Bone marrow (tissue), 2 donors: ENCODE results near the gene SLC43A2.
"Not testable (repeated sequence)": the region's sequence is repeated elsewhere in the genome, so short reads cannot be mapped to it uniquely, and the experiment has no call there.

Experiments
- DNase-seq, 2 donors: peaks; one replicate each; lab custom pipeline; 2025; lab: John Stamatoyannopoulos, UW

The SLC43A2 gene

DNA sequence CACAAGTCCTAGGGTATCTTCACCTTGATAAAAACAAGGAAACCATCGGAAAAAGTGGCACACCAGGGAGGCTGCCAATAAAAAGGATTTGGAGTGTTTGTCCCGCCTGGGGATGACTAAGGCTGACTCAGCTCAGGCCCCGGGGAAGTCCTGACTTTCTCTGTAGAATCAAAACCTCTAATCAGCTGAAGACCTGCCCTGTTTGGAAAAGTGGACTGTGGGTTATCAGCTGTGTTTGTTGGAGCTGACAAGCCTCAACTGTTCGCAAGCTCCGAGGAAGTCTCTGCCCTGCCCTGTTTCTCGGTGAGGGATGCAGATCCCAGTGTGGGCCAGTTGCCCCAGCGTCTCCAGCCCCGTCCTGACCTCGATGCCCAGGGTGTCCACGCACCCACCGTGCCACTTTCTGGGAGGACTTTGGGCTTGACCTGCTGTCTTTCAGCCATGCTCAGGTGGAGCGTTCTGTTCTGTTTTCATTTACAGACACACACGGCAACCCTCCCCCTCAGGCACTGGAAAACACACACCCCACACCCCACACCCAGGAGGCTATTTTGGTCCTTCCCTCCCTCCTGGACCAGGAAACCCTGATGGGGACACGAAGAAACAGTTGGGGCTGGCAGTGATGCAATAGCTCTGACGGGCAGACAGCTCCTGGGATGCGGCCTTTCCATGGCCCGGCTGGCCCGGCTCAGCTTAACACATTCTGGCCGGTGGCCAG is 38.4 kb downstream of the SLC43A2 start:
- peak; percentile 51 to 68 for DNase-seq

DNA sequence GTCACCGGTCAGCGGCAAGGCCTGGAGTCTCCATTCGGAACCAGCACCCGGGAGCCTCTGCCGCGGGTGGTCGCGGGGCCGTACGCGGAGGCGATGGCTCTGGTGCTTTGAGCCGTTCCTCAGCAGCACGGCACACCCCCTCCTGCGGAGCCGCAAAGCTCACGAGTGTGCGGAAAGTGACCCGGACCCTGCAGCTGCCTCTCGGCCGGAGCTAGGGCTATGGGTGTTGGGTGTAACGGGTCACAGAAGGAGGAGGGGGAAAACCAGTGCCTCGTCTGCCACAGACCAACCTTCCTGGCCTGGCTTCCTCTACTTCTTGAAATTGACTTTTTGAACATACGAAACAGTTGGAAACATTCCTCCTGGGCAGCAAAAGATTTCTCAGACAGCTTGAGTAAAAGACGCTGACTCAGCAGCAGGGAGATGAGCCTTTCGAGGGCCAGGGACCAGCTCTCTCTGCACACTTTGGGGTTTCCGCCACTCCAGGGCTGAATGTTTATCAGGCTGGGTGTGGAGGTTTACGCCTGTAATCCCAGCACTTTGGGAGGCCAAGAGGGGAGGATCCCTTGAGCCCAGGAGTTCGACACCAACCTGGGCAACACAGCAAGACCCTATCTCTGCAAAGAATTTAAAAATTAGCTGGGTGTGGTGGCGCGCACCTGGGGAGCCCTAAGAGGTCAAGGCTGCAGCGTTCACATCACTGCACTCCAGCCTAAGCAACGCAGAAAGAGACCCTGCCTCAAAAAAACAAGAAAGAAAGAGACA is 39.6 kb downstream of the SLC43A2 start:
- DNase-seq = no peak

DNA sequence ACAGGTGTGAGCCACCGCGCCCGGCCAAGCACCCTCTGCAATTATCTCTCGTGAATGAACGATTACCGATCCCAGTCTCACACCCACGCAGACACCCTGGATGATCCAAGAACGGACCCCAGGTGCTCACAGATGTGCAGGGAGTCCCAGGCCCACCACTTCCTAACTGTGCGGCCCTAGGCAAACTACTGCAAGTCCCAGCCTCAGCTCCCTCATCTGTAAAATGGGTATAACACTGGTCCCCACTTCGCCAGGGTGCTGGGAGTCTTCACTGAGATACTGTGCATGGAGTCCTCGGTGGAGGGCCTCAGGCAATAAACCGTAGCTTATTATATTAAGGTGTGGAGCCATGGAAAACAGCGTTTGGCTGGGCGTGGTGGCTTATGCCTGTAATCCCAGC is 44.5 kb downstream of the SLC43A2 start:
- DNase-seq = no peak

DNA sequence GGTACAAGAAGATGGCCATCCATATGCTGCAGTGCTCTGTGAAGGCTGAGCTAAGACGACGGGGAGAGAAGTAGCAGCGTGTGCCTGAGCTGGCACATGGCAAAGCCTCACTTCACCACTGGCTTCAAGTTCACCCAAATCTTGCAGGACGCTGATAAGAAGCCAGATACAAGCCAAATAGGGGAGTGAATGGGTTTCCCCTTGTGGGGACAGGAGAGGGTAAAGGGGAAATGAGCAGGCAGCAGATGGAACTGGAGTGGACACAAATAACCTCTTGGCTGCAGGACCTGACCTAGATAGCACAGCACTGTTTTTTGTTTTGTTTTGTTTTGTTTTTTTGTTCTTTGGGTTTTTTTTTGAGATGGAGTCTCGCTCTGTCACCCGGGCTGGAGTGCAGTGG is 45.1 kb downstream of the SLC43A2 start:
- DNase-seq = no peak

DNA sequence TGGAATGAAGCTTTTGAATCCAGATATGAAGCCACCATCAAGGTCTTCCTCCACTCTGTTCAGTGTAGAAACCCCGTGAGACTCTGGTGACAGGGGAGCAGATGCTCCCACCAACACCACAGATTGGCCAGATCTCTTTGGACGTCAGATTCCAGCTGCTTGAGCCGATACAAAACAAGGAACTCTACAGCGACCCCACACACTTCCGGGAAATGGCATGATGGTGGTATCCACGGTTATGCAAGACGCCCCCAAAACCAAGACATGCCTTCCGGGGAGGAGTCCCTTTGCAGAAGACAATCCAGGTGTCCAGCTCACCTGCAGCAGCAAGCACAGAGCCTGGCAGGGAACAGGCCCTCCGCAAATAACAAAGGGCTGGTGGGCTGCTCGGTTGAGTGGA is 46.3 kb downstream of the SLC43A2 start:
- no peak for DNase-seq

DNA sequence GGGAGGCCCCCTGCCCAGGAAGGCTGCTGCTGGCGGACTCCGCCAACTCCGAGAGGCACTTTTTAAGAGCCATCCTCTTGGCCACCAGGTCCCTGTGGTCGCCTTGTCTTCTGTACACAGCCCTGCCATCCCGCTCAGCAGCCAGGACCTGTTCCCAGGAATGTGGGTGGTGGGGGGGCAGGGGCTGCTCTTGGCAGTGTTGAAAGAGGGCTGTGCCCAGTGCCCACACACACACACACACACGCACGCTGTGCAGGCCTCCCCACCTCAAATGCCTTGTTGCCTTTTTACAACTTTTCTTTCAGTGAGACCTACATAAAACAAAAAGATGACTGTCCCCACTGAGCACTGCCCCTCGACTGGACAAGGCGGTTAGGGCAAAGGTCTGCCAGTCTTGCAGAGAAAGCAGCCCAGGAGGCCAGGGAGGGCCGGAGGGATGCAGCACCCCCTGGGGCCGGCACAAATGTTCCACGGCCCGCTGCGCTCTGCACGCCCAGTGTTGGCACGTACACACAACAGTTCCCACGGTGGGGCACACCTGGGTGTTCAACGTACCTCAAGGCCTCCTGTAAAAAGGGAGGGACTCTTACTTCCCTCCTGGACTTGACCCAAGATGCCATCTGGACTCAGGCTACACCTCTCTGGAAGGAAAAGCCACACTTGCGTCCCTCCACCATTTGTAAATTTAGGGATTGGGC is 47.5 kb downstream of the SLC43A2 start:
- no peak for DNase-seq

DNA sequence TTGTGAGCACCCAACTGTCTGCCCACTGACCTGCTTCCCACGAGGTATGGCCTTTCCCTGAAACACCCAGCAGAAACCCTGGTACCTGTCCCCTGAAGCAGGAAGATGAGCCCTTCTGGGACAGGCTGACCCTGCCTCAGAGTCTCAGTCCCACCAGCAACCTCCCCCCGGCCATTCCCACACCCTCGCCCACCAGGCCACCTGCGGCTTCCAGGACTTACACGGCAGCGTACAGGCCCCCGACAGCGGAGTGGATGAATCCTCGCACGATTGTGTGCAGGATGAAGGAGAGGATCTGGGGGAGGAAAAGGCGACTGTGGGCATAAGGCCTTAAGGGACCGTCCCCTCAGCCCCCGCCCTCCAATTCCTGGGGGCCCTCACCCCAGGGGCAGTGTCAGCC is 50.6 kb downstream of the SLC43A2 start:
- no peak for DNase-seq

DNA sequence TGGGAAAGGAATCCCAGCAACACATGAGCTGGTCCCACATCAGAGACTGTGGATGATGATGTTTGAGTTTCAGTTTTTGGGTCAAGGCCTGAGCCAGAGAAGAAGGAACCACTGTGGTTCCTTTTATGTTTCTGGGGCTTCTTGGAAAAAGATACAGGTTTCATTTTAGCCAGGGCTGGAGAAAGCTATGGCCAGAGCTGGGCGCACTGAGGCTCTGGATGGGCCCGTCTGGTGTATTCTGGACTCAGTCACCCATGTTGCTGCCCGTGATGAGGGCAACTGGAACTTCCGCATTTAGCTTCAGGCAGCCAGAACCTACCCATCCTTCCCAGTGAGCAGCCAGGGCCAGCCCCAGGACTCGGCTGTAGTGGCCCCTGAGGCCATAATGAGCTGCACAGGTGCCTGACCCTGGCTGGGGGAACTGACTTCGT is 51.0 kb downstream of the SLC43A2 start:
- DNase-seq = peak; percentile 56 to 77

DNA sequence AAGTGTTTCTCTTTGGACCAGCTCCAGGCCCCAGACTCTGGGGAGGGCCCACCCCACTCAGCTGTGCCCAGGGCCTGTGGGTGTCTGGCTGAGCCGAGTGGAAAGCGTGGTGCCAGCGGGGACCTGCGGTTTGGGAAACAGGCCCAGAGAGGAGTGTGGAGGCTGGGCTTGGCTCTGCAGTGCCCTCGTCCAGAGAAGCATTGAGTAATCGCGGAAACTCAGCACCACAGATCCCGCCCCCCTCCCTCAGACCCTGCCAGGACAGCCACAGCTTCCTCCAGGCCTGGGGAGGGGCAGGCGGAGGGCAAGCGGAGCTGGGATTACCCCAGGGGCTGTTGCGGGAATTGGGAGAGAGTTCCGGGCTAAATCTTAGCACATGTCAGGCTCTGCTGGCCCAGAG is 51.5 kb downstream of the SLC43A2 start:
- DNase-seq = peak; percentile 67 to 77

DNA sequence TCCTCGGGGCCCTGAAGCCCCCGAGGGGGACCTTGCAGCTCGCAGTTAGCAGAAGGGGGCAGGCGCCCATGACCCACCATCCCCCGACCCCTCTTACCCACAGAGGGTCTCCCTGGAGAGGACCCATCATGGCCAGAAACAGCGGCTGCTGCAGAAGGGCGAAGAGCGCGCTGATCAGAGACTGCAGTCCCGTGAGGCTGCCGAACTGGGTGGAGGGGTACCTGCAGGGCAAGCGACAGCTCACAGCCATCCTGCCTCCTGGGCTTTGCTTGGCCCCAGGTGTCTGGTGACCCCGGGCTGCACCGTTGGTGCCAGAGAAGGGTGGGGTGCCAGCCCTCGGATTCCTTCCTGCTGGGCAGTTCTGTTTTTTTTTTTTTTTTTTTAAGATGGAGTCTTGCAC is 52.1 kb downstream of the SLC43A2 start:
- DNase-seq = no peak

DNA sequence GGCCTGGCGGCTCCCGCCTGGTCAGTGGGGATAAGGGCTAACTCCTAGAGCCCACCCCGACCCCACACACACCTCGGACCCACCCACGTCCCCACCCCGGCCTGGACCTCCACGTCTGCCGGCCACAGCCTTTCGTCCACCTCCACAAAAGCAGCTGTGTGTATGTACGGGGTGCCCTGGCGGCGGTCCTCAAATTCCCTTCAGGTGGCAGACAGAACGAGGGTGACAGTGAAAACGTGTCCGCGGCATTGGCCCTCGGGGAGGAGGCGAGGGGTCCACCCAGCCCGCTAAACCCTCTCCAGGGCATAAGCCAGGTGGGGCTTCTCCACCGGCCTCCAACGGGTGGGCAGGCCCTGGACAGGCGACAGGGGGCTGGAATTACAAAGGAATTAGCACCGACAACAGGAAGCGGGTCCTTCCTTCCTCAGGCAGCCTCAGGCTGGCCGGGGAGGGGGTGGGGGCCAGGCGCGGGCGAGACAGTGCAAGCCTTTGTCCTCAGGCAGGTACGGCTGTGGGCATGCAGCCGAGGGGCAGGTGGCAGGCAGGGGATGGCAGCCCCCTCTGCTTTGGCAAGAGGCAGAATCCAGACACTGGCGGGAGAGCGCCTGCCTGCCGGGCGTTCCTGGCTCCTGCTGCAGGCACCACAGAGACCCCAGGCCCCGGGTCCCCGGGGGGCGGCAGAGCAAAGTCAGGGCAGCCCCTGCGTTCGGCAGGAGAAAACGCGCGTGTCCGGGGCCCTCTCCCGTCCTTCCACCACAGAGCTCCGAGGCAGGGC is 53.8 kb downstream of the SLC43A2 start:
- no peak for DNase-seq

DNA sequence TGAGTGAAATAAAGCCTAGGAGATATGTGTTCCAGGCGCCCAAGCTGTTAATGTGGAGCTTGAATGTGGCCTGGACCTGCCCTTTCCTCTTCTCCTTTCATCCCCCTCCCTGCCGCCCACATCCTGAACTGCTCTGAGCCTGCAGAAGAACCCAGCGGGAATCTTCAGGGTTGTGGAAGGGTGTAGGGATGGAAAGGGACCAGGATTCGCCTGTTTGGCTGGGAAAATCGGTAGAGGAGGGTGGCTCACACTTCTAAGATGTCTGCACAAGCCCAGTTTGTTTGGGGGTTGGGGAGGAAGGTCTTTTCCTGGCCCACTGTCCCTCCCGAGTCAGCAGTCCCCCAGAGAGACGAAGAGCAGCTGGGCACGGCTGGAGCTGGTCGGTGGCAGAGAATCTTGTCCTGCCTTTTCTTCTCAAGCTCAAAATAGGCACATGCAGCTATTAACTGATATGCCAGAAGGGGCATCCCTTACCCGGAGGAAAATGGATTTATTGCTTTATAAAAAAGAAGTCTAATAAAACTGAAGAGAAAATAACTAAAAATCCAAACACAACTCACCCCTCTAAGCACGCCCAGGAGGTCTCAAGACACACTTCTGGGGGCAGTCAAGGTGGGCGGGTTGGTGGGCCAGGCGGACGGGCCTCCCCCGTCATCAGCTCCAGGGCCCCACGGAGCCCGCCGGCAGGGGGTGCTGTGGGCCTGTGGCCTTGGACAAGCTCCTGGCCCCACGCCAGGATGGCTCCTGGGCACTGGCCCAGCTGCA is 54.5 kb downstream of the SLC43A2 start:
- peak; percentile 29 to 76 for DNase-seq

DNA sequence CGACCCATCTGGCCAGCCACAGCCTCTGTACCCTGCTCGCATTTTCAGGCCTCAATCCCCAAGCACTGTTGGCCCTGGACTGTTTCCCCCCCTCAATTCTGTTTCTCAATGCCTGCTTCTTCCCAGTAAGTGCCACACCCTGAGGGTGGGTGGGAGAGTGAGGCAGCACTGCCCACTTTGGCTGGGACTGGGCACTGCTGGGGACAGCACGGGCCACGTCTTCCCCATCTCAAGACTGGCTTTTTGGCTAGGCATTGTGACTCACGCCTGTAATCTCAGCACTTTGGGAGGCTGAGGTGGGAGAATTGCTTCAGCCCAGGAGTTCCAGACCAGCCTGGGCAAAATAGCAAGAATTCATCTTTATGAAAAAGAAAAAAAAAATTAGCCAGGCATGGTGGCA is 56.0 kb downstream of the SLC43A2 start:
- not testable (repeated sequence) for DNase-seq

DNA sequence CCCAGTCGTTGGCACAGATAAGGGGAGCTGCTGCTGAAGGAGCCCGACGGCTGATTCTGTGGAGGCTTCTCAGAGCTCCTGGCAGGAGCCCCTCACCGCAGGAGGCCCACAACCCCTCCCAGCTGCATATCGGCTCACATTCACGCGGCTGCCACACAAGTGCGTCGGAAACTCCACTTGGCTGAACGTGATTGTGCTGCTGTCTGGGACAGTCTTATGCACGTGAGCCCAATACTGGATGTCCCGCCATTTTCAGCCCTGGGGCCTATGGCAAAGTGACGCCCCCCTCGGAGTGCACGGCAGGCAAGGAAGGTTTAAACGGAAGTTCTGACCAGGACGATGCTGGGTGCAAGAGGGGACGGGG is 57.3 kb downstream of the SLC43A2 start:
- DNase-seq = no peak

DNA sequence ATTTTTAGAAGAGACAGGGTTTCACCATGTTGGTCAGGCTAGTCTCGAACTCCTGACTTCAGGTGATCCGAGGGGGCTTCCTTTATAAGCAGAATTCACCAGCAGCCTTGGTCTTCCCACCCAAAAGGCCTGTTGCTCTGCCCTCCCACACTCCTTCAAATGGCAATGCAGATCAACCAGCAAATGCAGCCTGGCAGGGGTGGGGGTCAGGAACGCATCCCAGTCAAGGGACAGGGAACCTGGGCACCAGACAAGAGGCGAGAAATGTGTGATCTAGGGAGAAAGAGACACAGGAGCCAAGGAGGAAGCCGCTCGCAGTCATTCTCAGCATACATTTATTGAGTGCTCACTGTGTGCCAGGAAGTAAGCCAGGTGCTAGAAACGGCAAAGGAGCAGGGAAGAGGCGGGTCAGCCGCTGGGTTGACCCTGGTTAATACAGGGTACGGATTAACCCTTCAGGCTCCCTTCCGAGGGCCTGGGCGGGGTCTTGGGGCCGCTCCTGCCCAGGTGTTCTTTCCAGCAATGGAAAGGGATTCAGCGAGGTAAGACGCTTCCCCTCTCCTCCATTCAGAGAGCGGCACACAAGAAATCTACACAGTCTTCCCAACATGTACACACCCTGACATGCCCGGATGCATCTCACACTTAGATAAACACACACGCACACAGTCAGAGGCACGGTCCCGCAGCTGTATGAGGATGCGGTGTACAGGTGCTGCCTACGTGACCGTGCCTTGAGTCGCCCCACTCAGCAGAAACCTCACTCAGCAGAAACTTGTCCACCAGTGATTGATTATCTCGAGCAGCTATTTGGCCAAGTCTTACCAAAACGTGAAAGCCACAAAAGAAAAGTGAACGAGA is 59.5 kb downstream of the SLC43A2 start:
- DNase-seq = no peak

DNA sequence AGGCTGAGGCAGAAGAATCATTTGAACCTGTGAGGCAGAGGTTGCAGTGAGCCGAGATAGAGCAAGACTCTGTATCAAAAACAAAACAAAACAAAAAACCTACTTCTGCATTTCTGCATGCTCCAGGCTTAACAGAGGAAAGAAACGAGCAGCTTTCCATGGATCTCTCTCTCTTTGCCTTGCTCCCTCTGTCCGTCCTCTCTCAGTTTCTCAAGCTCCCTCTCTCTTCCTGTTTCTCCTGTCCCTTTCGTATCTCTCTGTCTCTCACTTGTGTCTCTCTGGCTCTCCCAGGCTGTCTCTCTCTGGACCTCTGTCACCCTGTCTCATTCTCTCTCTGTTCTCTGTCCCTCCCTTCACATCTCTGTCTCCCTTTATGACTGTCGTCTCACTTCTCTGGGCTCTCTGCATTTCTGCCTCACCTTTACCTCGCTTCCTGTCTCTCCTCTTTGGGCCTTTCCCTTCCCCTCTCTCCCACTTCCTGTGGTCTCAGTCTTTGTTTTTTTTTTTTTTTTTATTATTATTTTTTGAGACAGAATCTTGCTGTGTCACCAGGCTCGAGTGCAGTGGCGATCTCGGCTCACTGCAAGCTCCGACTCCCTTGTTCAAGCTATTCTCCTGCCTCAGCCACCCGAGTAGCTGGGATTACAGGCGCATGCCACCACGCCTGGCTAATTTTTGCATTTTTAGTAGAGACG is 62.0 kb downstream of the SLC43A2 start:
- no peak for DNase-seq

DNA sequence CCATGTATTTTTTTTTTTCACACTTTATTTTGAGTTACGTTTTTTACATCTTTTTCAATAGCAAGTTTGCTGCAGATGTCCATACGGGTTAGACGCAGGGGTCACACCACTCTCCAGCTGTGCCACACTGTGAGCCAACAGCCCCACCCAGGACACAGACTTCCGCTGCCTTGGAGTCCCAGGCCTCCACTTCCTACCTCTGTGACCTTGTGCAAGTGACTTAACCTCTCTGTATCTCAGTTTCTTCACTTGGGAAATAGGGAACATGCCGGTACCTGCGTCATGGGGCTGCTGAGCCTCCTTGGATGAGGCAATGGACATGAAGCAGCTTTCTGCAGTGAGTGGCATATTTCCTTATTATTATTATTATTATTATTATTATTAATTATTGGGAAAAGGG is 62.8 kb downstream of the SLC43A2 start:
- DNase-seq = no peak

DNA sequence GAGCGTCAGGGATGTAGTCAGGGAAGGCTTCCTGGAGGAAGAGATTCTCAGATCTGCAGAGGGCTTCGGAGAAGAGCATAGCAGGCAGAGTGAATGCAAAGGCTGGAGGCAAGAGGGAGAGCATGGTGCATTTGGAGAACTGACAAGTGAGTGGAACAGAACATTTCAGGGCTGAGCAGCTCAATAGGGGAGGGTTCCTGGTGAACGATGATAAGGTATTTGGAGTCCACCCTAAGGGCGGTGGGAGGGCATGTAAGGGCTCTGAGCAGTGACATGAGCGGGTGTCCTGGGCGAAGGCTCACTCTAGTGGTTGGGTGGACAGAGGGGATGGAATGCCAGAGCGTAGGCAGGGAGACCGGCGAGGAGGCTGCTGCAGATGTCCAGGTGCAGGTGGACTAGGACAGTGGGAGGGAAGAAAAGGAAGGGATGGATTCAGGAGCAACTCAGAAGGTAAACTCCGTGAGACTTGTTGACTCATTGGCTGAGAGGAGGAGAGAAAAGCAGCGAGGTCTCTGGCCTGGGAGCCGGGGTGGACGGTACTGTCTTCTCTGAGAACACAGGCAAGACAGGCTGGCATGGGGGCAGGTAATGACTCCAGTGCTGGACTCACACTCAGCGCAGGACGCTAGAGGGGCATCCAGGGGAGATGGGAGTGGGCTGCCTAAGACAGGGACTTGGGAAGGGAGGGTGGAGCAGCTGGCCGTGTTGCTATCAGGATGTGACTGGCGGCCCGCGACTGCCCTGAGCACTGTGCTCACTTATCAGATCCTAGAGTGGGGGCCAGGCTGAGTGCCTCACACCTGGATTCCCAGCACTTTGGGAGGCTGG is 64.6 kb downstream of the SLC43A2 start:
- no peak for DNase-seq

DNA sequence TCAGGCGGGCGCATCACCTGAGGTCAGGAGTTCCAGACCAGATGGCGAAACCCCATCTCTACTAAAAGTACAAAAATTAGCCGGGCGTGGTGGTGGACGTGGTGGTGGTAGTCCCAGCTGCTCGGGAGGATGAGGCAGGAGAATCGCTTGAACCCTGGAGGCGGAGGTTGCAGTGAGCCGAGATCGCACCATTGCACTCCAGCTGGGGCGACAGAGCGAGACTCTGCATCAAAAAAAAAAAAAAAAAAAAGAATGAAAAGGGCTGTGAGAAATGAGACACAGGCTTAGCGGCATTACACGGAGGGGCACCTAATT is 65.2 kb downstream of the SLC43A2 start:
- not testable (repeated sequence) for DNase-seq
